Common myeloid progenitor, CD34-positive (primary cell): ENCODE measurements around the gene DARS1.
A peak's percentile ranks its signal among the peaks of the same experiment; 100 is the strongest.

Source experiments
- CTCF ChIA-PET: fragments of 350-600 bp; sonication (Branson Sonifier 250); formaldehyde crosslinking; loops from one replicate; lab custom pipeline; 2021; ENCODE audit warnings: antibody characterized with exemption; lab: Charles Lee
- POLR2A ChIA-PET: fragments of 350-600 bp; sonication (Branson Sonifier 250); formaldehyde crosslinking; loops from one replicate; lab custom pipeline; 2021; ENCODE audit warnings: antibody characterized with exemption; lab: Charles Lee
- DNase-seq, 3 donors: peaks; one replicate each; pipeline versions ENCODE4 v3.0.0 to v3.0.0-alpha.2; 2013
- H3K27ac ChIP-seq, 2 experiments: 1 replicate in 1 of 2; 2 replicates in 1 of 2; pipeline ENCODE4 v1.7.0; 2013; ENCODE audit warnings: inconsistent platforms in 2 of 2, low read length in 2 of 2, mild to moderate bottlenecking in 2 of 2, low read depth in 1 of 2, moderate library complexity in 1 of 2; ENCODE audit not compliant: severe bottlenecking in 2 of 2, insufficient read depth in 1 of 2, poor library complexity in 1 of 2
- H3K27me3 ChIP-seq, 5 experiments: replicated peaks in 2 of 5; 1 replicate in 3 of 5; 2 replicates in 2 of 5; pipeline versions ENCODE4 v1.6.1 to v1.7.0; 2013; ENCODE audit warnings: low read length in 4 of 5, mild to moderate bottlenecking in 2 of 5, moderate library complexity in 2 of 5, inconsistent platforms in 1 of 5; ENCODE audit not compliant: insufficient read depth in 5 of 5, control insufficient read depth in 4 of 5
- H3K36me3 ChIP-seq, 4 experiments: 1 replicate in 2 of 4; 2 replicates in 2 of 4; pipeline versions ENCODE4 v1.6.1 to v1.7.0; 2013; ENCODE audit warnings: low read length in 3 of 4, control low read depth in 1 of 4, mild to moderate bottlenecking in 1 of 4; ENCODE audit not compliant: control insufficient read depth in 4 of 4, insufficient read depth in 4 of 4
- H3K4me1 ChIP-seq, 4 experiments: 1 replicate in 3 of 4; 2 replicates in 1 of 4; pipeline versions ENCODE4 v1.6.1 to v1.7.1; 2013; ENCODE audit warnings: low read length in 3 of 4, mild to moderate bottlenecking in 3 of 4, control low read depth in 1 of 4, inconsistent platforms in 1 of 4, moderate library complexity in 1 of 4; ENCODE audit not compliant: control insufficient read depth in 4 of 4, insufficient read depth in 4 of 4; ENCODE audit errors: control extremely low read depth in 1 of 4
- H3K4me3 ChIP-seq, 7 experiments: 1 replicate in 4 of 7; 2 replicates in 3 of 7; pipeline versions ENCODE4 v1.5.1 to v1.7.0; 2013; ENCODE audit warnings: mild to moderate bottlenecking in 7 of 7, low read length in 6 of 7, moderate library complexity in 6 of 7, inconsistent platforms in 2 of 7, low read depth in 2 of 7, control low read depth in 1 of 7; ENCODE audit not compliant: insufficient read depth in 4 of 7, control insufficient read depth in 1 of 7; ENCODE audit errors: extremely low read depth in 1 of 7
- H3K9me3 ChIP-seq, 5 experiments: 1 replicate in 4 of 5; 2 replicates in 1 of 5; pipeline versions ENCODE4 v1.6.1 to v1.7.1; 2013; ENCODE audit warnings: low read length in 4 of 5, mild to moderate bottlenecking in 2 of 5, inconsistent platforms in 1 of 5, low read depth in 1 of 5, moderate library complexity in 1 of 5; ENCODE audit not compliant: control insufficient read depth in 4 of 5, insufficient read depth in 2 of 5; ENCODE audit errors: control extremely low read depth in 1 of 5
- WGBS: methylation state at CpG from one replicate; pipeline ENCODE4 v1.1.5; 2013; ENCODE audit not compliant: insufficient coverage; 5-methylcytosine and 5-hydroxymethylcytosine counted together

Gene DARS1

GRCh38 chr2:135947483-135947882, 37.9 kb downstream of the DARS1 start:
- Histone ChIP-seq H3K27me3 (no peaks in the 10 kb centered on the region), H3K27ac (no peak overlapping the region), H3K36me3 (peaks cover 5 to 19% (median 9%) of the 10 kb centered on the region in 4 experiments), H3K9me3 (peaks cover 0 to 2% (median 0%) of the 10 kb centered on the region in 5 experiments), H3K4me1 (peaks cover 0 to 11% (median 2%) of the 10 kb centered on the region in 4 experiments), H3K4me3 (no peak overlapping the region)
- no peak for DNase-seq
- ChIA-PET POLR2A (no interaction called here), CTCF (interaction anchor here (1.1 to 1.3 kb wide), 2 partner anchors 430 to 437 kb away, joined by 3 to 4 read pairs; no protein-coding TSS in a partner anchor)
- no CpG with 5 or more reads among the region's 2 CpGs for WGBS

DNA sequence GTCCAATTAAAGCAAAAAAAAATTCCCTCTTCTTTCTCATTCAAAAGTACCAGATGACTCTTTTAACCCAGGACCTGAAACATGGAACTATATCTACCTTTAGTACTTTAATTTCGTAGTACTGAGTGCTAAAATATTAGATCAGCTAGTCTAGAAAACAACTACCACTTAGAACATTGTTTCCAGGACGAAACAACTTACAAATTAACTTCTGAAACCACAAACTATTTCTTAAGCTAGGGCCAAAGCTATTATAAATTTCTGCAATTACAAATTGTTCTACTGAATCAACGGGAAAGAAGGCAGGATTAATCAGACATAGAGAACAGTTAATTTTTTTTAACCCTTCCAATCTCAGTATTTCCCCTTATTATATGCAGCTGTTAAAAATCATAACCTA, 39.9 kb downstream of the DARS1 start:
- POLR2A ChIA-PET, result no interaction called here
- Histone ChIP-seq H3K27ac (no peak overlapping the region), H3K9me3 (peaks cover 0 to 2% (median 0%) of the 10 kb centered on the region in 5 experiments), H3K36me3 (peaks cover 5 to 11% (median 8%) of the 10 kb centered on the region in 4 experiments), H3K4me3 (no peak overlapping the region), H3K27me3 (no peaks in the 10 kb centered on the region), H3K4me1 (peaks cover 0 to 11% (median 2%) of the 10 kb centered on the region in 4 experiments)
- CTCF ChIA-PET, result interaction anchor here (0.9 kb wide), 1 partner anchor 9 kb away, joined by 3 read pairs; no protein-coding TSS in a partner anchor
- no peak for DNase-seq
- 100% methylated on average over 1 of the region's 3 CpGs for WGBS

- no peaks in the 10 kb centered on the region for H3K27me3 ChIP-seq
- peaks cover 5 to 11% (median 8%) of the 10 kb centered on the region in 4 experiments for H3K36me3 ChIP-seq
- WGBS, result 88% methylated on average over 1 of the region's 1 CpG
- H3K9me3 ChIP-seq, result peaks cover 0 to 2% (median 0%) of the 10 kb centered on the region in 5 experiments
- CTCF ChIA-PET, result interaction anchor here (0.5 kb wide), 1 partner anchor 9 kb away, joined by 3 read pairs; no protein-coding TSS in a partner anchor
- POLR2A ChIA-PET, result no interaction called here
- H3K4me3 ChIP-seq, result no peak overlapping the region
- peak overlapping the region in 1 of 2 experiments; percentile 34 for H3K27ac ChIP-seq
- no peak for DNase-seq
- H3K4me1 ChIP-seq, result peaks cover 0 to 11% (median 2%) of the 10 kb centered on the region in 4 experiments
Measured at GRCh38 chr2:135944625-135945024, 40.8 kb downstream of the DARS1 start.

DNA sequence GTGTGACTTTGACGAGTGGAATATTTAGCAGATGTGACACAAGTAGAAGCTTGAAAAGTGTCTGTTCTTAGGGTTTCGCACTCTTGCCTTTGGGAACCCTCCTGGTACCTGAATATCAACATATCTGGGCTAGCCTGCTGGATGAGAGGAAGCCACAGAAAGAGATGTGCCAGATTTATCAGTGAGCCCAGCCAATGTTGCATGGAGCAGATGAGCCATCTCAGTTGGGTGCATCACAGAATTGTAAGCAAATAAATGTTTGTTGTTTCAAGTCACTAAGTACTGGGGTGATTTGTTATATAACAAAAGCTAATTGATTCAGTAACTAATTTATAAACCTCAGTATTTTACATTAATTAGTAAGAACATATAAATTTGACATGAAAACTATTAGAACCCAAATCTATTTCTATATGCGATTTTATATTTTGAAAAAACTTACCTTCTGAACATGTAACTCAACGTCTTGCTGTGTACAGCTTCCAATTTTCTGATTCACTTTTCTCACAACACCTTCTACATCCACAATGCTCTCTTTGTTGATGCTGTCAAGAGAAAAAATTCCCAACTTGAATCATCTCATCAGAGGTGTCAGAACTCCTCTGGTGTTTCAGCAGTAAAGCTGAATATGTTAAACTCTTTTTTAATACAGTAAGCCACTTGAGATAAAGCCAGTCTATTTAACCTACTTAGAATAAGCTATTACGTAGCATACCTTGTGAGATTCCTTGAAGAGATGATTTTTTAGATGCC, 42.3 kb downstream of the DARS1 start:
- WGBS, result 100% methylated on average over 2 of the region's 5 CpGs
- peaks cover 0 to 2% (median 0%) of the 10 kb centered on the region in 5 experiments for H3K9me3 ChIP-seq
- H3K36me3 ChIP-seq, result peaks cover 5 to 11% (median 8%) of the 10 kb centered on the region in 4 experiments
- peaks cover 0 to 2% (median 0%) of the 10 kb centered on the region in 4 experiments for H3K4me1 ChIP-seq
- no peak for DNase-seq
- ChIA-PET POLR2A (no interaction called here), CTCF (interaction anchor here (0.6 to 1.6 kb wide), 3 partner anchors 10 to 298 kb away, joined by 3 to 5 read pairs (median 3); no protein-coding TSS in a partner anchor)
- no peak overlapping the region for H3K4me3 ChIP-seq
- H3K27me3 ChIP-seq, result no peaks in the 10 kb centered on the region
- no peak overlapping the region for H3K27ac ChIP-seq

- H3K36me3 ChIP-seq, result peaks cover 0 to 8% (median 6%) of the 10 kb centered on the region in 4 experiments
- H3K4me1 ChIP-seq, result peaks cover 0 to 14% (median 7%) of the 10 kb centered on the region in 4 experiments
- ChIA-PET CTCF (interaction anchor here (1.6 kb wide), 1 partner anchor 9 kb away, joined by 3 read pairs; no protein-coding TSS in a partner anchor), POLR2A (no interaction called here)
- no peak overlapping the region for H3K27ac ChIP-seq
- no peak for DNase-seq
- no peaks in the 10 kb centered on the region for H3K9me3 ChIP-seq
- no peak overlapping the region for H3K4me3 ChIP-seq
- no peaks in the 10 kb centered on the region for H3K27me3 ChIP-seq
Measured at GRCh38 chr2:135936524-135936923, 48.9 kb downstream of the DARS1 start.

DNA sequence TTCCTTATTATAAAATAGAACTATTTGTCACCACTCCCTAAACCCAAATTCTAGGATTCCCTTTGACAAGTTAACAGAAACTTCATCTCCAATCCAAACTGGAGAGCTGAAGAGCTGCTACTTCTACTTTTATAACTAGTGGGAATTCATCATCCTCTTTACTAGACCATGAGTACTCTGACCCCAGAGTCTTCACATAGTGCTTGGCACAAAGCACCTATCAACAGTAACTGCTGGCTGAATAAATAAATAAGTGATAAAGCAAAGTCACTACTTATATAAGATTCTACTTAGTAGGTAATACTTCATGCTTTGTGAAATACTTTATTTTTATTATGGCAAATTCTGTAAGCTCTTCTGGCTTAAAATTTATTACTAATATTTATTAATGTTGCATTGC, 49.5 kb downstream of the DARS1 start:
- Histone ChIP-seq H3K9me3 (no peaks in the 10 kb centered on the region), H3K27me3 (no peaks in the 10 kb centered on the region), H3K27ac (no peak overlapping the region), H3K36me3 (peaks cover under 1 to 13% (median 10%) of the 10 kb centered on the region in 4 experiments), H3K4me3 (no peak overlapping the region), H3K4me1 (peaks cover 2 to 18% (median 7%) of the 10 kb centered on the region in 4 experiments)
- DNase-seq, result no peak
- CTCF ChIA-PET, result interaction anchor here (0.7 to 1.6 kb wide), 2 partner anchors 8 to 10 kb away, joined by 3 read pairs; no protein-coding TSS in a partner anchor
- POLR2A ChIA-PET, result interaction anchor here (0.6 kb wide), 1 partner anchor 25 kb away, joined by 4 read pairs; no protein-coding TSS in a partner anchor
